Measurements from ENCODE around the gene IQGAP2.

Gene IQGAP2

DNA sequence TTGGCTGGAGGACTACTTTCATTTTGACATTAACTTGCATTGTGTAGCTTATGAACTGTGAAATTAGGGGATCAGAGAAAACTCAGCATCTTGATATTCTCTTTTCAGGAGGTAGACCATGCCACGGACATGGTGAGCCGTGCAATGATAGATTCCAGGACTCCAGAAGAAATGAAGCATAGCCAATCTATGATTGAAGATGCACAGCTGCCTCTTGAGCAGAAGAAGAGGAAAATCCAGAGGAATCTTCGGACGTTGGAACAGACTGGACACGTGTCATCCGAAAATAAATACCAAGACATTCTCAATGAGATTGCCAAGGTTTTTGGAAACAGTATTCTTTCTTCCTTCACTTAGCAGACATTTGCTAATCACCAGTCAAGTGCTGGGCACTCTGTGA, 292.3 kb downstream of the IQGAP2 start:
- DNase-seq = no peak

DNA sequence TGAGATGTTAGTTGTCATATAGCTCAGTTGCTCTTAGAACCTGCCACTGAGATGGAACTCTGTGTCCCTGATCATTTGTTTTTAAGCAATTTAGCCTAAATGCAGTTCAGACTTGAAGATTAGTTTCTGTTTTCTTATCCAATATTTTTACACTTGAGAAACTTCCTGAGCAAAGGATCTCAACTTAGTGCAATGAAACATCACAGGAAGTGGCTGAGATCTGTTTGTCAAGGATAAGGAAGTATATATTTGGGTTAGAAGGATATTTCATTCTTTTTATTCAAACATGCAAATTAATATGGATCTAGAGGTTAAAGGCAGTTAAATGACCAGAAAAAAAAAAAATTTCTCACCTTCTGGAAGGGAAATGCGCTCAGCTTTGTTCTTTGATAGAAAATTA, 293.2 kb downstream of the IQGAP2 start:
- no peak for DNase-seq

DNA sequence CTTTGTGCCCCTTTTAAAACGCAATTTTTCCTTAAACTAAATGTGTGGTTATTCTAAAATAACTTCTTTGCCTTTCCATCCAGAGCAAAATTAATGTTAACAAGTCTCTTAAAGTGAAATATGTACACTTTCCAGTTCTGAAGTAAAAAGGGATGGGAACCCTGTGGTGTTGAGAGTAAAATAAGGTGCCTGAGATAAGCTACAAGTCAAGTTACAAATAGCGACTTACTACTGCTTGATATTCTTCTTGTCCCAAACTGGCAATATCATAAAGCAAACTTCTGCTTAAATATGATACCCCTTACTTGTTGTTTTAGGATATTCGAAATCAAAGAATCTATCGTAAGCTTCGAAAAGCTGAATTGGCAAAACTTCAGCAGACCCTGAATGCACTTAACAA, 294.6 kb downstream of the IQGAP2 start:
- no peak for DNase-seq

DNA sequence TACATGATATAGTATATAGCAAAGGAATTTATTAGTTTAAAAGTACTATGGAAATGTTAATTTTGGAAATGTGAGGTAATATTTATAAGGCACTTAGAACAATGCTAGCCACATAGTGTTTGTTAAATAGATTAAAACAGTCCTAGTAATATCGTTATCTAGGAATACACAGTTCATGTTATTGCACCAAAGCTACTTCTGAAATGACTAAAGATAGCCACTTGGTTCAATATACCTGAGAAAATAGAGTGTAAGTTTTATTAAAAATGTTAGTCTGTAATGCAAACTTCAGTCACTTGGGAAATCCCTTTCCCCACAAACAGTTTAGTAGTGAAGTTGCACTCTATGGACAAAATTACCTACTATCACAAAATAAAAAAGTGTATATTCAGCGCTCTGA, 297.5 kb downstream of the IQGAP2 start:
- DNase-seq = no peak

DNA sequence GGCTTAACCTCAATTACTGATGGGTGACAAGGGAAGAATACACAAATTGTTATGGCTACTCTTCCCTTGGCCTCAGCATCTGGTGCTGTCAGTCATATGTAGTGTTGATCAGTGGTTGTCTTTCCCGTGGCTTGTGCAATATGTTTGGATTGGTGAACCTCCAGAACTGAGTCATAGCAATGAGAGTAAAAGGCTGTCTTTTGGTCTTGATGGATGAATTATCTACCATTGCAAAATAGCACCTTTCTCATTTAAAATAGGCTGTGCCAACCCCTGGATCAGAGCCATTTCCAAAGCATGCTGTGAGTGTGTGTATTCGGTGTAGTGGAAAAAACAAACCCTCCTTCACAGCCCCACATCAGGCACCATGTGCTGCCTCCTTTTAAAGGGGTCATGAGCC, 298.2 kb downstream of the IQGAP2 start:
- no peak for DNase-seq

DNA sequence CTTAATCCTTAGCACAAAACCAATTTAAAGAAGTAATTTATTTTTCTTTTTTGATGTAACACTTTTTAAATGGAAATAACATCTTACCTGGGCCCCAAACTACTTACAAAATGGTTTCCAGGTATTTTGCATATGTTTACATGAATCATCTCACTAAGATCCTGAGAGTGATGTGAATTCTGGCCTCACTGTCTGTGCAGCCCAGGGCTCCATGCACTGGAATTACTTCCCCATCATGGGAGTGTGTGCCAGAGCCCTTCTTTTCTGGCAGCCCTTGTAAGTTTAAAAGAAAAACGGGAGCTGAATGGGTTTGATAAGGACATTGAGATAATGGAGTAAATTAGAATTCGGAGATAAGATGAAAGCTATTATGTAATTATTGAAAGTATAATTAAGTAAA, 300.6 kb downstream of the IQGAP2 start:
- DNase-seq = no peak

DNA sequence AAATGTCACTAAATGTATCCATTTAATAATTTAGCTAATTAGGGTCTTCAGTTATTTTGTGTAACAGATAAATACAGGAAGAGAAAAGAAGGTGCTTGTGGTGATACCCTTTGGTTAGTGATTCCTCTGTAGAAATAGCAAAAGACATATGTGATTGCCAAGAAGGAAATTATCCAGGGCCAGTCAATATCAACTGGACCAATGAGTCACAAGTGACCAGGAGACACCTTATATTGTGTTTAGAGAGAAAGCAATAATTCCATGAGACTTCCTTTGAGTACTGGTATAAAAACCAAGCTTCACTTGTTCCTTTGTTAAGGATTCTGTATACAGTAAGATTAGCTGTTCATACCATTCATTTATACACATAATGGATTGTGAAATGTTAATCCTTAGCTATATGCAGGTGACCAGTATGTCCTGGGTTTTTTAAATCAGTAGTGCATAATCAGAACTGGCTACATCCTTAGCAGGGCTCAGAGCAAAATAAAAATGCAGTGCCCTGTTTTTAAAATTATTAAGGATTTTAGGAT, 301.1 kb downstream of the IQGAP2 start:
- DNase-seq = no peak

DNA sequence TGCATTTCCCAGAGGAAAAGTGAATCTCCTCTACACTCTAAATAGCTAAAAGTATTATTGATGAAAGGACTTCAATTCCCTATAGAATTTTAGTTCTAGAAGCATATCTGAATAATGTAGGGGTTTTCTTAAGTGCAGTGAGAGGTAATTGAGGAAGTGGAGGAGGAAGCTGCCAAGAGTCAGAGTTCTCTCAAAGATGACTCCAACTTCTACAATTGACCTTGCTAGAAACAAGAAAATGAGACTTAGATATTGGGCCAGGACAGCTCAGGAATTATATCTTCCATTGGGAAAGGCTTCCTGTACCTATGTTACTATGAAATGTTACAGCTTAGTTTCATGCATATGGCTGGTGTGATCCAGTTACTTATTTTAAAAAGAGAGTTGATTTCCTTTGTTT, 302.5 kb downstream of the IQGAP2 start:
- no peak for DNase-seq

DNA sequence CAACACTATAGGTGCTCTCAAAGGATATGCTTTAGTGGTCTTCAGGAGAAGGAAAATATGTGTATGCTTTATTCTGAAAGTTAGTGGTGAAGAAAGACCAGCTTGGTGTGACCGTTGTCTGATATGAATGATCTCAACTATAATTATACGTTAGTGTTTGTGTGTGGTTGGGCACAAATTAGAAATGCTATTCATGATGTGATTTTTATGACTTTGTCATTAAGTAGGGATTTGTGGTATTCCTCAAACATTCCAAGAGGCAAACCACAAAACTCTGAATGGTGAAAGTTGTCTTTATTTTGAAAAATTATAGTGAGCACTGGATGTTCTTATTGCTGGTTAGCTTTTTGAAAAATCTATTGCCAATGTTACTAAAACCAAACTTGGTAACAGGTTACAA, 306.7 kb downstream of the IQGAP2 start:
- DNase-seq = no peak

DNA sequence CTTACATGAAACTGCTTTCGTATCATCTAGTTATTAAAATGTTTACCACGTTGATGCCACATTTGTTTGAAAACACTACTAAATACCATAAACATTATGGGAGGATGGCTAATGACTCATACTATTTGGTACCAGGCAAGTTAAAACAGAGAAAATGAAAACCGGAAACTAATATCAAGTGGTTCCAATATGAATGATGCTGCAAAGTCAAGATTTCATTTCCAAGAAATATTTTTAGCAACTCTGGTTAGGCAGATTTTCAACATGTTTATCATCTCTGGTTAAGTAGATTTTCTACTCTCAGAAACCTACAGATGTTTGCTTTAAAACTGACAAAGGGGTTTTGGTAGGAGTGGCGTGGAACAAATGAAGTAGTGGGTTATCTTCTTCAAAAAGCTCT, 307.9 kb downstream of the IQGAP2 start:
- no peak for DNase-seq

DNA sequence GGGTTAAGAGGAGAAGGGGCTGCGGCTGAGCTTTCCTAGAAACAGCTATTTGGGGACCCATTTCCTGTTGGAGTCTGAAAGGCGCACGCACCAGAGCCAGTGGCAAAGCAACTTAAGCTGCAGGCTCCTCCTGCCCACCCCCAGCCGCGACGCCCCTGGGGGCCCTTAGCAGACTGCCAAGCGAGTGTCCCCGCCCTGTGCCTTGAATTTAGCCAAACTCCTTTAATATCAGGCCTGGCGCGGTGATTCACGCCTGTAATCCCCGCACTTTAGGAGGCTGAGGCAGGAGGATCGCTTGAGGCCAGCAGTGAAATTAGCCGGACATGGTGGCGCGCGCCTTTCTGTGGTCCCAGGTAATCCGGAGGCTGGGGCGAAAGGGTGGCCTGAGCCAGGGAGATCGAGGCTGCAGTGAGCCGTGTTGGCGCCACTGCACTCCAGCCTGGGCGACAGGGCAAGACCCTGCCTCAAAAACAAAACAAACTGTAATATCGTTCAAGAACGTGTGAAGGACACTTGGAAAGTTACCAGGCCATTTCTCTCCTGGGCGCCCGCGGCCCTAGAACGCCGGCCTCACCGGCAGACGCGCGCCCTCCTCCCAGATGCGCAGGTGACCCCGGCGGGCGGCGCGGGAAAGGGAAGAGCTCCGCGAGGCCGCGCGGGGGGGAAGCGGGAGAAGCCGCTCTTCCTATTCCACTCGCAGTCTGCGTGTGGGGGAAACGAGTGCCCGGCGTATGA, 311.8 kb downstream of the IQGAP2 start:
- DNase-seq = peak; percentile 17 to 28

DNA sequence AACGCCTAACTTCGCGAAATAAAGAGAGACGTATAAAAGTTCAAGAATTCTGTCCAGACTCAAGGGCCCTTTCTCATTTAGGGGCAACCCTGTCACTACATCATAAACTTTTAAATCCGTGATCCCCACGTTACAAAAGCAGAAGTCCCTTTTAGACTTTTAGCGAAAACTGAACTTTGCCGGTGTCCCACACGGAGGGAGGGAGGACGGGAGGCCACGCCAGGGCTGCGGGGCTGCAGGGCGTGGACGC, 312.3 kb downstream of the IQGAP2 start:
- no peak for DNase-seq

DNA sequence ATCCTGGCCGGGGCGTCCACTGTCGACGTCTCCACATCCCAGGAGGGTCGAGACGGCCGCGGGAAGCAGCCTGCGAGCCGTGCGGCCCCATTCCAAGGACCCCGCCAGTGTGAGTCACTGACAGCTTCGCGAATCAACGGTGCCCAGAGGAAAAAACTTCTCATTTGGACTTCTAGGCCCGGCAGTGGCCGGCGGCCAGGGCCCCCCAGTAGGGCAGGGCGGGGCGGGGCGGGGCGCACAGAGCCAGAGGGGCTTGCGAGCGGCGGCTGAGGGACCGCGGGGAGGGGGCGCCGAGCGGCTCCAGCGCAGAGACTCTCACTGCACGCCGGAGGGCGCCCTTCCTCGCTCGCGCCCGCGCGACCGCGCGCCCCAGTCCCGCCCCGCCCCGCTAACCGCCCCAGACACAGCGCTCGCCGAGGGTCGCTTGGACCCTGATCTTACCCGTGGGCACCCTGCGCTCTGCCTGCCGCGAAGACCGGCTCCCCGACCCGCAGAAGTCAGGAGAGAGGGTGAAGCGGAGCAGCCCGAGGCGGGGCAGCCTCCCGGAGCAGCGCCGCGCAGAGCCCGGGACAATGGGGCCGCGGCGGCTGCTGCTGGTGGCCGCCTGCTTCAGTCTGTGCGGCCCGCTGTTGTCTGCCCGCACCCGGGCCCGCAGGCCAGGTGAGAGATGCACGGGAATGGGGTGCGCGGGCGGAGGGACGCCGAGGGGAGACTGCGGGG, 312.8 kb downstream of the IQGAP2 start, which contains the start of gene F2R:
TSS of gene F2R (plus strand) at position 391 of the 720 bp plus-strand sequence. CDS start at position 573, 182 bp downstream.
- DNase-seq = peak; percentile 58 to 60

DNA sequence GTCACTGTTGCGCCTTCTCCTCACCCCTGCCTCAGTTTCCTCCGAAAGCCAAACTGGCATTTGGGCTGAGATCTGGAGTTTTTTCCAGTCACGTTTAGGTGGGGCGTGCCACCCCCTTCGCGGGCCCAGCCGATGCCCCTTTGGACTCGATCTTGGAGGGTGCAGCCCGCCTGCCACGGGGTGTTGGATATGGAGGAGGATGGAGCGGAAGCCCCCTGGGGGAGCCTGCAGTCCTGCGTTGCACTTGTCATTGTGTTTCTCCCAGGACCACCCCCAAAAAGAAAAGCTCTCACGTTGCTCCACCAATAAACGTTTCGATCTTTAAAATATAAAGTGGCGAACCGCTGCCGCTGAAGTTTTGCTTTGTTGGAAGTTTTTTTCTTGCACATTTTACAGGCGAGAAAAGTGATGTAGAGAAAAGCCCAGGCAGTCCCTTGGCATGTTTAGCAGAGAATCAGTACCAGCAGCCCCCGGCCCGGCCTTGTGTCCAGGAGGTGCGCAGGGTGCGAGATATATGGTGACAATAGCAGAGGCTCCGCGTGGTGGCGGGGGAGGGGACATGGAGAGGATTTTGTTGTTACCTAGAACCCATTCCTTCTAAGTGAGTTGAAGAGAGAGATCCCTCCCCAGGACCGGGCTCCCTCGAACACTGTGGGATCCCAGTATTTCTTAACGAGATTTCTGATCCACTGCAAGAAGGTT, 313.5 kb downstream of the IQGAP2 start:
- DNase-seq = peak; percentile 23 to 32

DNA sequence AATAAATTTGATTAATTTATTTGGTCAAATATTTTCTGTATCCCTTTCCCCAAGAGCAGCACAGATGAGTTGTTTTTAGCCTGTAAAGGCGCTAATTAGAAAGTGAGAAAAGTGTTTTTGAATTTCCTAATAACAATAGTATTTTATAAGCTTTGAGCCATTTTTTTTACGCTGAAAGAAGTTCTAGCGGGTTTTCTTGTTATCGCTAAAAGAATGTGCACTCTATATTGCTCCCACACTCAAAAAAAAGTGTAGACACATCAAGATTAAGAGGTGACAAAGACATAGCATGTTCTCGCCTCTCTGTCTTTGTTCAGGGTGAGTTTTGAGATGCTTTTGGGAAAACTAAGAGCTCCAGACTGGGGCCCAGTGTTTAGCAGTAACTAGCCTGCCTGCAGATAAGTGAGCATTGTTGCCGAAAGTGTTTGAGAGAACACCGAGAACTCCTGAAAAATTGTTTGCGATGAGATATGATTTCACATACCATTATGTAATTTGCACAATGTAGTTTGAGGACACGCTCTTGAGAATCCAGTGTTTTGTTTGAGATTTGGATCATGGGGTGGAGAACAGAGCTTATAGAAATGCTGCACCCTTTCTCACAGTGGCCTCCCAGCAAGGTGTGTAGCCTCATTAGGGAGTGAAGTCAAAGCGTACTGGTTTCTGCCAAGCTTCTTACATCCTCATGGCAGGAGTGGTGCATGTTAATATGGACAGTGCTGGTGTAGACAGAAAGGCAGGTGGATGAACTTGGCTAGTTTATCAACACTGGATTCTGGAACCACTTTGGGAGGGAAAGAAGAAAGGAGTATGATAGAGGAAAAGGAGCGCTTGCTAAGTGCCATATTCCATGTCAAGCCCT, 314.4 kb downstream of the IQGAP2 start:
- no peak for DNase-seq

DNA sequence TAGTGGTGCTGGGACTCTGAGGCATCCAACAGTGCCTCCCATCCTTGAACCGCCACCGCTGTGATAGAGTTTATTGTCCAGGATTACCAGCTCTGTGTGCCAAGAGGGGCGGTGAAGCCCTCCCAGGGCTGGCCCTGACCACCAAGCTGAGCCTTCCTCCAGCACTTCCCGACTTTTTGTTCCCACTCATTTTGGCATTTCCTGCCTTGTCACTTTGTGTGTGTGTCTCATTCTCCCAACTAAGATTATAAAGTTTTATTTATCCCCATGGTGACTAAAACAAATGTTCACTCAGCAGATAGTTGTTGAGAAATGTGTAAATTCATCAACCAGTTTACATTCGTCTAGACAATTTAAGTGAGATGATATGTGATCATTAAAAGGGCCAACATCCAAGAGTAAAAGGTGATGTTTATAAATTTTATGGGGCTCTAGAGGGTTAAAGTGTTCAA, 315.3 kb downstream of the IQGAP2 start:
- DNase-seq = no peak

DNA sequence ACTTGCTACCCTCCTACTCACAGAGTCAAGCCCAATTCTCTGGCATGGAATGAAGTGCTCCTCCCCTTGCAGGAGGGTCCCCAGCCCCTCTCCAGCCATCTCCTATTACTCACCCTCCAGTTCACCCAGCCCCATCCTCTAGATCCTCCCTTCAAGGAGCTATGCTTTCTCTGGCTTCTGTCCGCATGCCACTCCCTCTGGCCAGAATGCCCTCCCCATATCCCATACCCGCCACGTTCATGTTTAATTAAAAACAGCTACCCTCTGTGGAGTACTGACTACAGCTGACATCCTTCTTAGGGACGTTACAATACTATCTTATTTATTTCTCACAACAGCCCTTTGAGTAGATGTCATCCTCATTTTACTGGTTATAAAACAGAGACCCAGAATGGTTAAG, 315.8 kb downstream of the IQGAP2 start:
- DNase-seq = no peak

DNA sequence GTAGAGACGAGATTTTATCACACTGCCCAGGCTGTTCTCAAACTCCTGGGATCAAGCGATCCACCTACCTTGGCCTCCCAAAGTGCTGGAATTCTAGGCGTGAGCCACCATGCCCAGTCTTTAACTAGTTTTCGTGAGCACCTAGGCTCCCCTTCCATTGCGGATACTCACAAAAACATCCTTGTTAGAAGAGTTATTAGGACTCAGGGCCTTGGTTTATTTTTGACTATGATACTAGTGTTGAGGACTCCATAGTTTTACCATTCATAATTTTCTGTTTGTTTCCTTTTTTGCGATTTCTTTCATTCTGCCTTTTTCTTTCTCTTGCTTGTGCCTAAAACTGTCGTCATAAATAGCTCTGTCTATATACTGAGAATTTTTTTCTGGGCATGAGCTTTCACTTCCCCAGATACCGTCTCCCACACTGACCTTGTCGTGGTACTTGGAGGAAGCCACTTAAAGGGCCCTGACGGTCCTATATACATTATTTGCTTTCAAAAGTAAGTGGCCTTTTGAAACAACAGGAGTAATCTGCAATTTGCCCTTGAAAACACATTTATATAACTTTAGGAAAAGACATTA, 318.0 kb downstream of the IQGAP2 start:
- DNase-seq = no peak

DNA sequence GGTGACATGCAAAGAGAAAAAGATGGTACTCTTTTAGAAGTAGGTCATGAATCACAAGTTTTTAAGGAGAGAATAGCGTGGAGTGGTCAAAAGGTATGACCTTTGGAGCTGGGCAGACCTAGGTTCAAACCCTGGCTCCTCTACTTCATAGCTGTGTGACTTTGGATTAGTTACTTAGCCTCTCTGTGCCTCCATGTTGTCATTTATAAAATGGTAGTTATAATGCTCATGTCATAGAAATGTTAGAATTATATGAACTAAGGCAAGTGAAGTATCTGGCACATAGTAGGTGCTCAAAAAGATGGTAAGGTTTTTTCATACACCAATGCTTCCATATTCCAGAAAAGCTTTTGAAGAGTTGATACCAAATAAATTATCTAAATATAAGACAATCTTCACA, 320.2 kb downstream of the IQGAP2 start:
- no peak for DNase-seq

DNA sequence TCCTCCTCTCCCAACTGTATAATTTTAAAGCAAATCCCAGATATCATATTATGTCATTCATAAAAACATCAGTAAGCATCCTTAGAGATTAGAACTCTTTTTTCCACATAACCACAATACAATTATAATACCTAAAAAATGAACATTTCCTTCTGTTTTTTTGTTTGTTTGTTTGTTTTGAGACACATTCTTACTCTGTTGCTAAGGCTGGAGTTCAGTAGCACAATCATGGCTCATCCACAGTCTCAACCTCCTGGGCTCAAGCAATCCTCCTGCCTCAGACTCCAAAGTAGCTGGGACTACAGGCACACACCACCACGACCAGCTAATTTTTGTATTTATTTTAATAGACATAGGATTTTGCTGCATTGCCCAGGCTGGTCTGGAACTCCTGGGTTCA, 320.8 kb downstream of the IQGAP2 start:
- DNase-seq = no peak

DNA sequence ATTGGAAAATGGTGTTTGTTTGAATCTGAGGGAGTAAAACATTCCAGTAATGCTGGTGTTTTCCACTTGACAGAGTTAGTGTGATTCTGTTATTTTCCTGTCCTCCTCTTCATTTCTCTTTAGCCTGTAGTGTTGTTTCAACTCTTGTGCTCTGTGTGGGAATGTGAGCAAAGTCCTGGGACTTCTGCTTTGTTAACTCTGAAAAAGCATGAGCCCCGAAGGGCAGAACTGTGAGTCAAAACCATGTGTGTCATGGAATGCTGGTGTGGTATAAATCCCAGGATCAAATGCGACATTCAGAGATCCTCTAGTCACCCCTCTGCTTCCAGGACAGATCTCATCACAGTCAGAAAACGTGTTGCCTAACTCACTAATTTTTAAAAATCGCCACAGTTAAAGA, 321.8 kb downstream of the IQGAP2 start:
- no peak for DNase-seq

DNA sequence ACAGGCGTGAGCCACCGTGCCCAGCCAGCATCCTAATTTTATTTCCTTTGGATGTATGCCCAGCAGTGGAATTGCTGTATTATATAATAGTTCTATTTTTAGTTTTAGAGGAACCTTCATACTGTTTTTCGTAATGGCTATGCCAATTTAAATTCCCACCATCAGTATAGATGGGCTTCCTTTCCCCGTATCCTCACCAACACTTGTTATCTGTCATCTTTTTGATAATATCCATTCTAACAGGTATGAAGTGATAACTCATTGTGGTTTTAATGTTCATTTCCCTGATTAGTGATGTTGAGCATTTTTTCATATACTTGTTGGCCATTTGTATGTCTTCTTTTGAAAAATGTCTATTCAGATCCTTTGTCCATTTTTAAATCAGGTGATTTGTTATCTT, 325.9 kb downstream of the IQGAP2 start:
- DNase-seq = no peak
